SK-N-SH (cell line): ENCODE data around the gene USP19. TPM values are rescaled to one million over a fixed set of nuclear protein-coding genes. Genes with fewer than 3 reads are reported as not detected.

Experiments used
- CTCF ChIA-PET: fragments of 300-600, 350-600 bp; formaldehyde crosslinking; extraction: SDS; loops from one replicate; lab custom pipeline; 2021; lab: Yijun Ruan, JAX
- POLR2A ChIA-PET: fragments of 350-600 bp; sonication (Branson Sonifier 250); formaldehyde crosslinking; extraction: SDS; loops from one replicate; lab custom pipeline; 2020; ENCODE audit warnings: antibody characterized with exemption, inconsistent platforms; lab: Yijun Ruan, JAX
- DNase-seq: peaks from one replicate; pipeline ENCODE4 v3.0.0; 2012
- H2AFZ ChIP-seq: fragments of 200-600 bp; sonication (generic); 2 replicates; pipeline ENCODE4 v1.8.1; 2016; ENCODE audit warnings: antibody characterized with exemption, mild to moderate bottlenecking, low read depth
- H3F3A ChIP-seq: fragments of 200-600 bp; sonication (generic); replicated peaks from 2 replicates; pipeline ENCODE3; 2016; ENCODE audit warnings: antibody characterized with exemption, mild to moderate bottlenecking; ENCODE audit not compliant: insufficient read depth
- H3K27ac ChIP-seq, 2 experiments: fragments of 200-500 bp in 1 of 2; fragments of 200-600 bp in 1 of 2; sonication (Bioruptor generic) in 1 of 2; sonication (generic), shearing (Covaris generic) in 1 of 2; 2 replicates each; pipeline versions ENCODE4 v1.5.1 to v1.6.1; 2014 to 2016; ENCODE audit warnings: low read depth in 2 of 2, inconsistent platforms in 1 of 2, low read length in 1 of 2, mild to moderate bottlenecking in 1 of 2, mixed read lengths in 1 of 2
- H3K27me3 ChIP-seq: fragments of 200-600 bp; sonication (generic), shearing (Covaris generic); 2 replicates; pipeline ENCODE4 v1.6.1; 2016; ENCODE audit warnings: mixed run types; ENCODE audit not compliant: insufficient read depth
- H3K36me3 ChIP-seq, 2 experiments: fragments of 200-500 bp in 1 of 2; fragments of 200-600 bp in 1 of 2; sonication (Bioruptor generic) in 1 of 2; sonication (generic) in 1 of 2; replicated peaks in 1 of 2; 2 replicates each; pipeline versions ENCODE3 to v1.5.1; 2014 to 2016; ENCODE audit warnings: low read length in 1 of 2, mild to moderate bottlenecking in 1 of 2; ENCODE audit not compliant: insufficient read depth in 2 of 2, control insufficient read depth in 1 of 2
- H3K4me1 ChIP-seq, 2 experiments: fragments of 200-500 bp in 1 of 2; fragments of 200-600 bp in 1 of 2; sonication (Bioruptor generic) in 1 of 2; sonication (generic), shearing (Covaris generic) in 1 of 2; 2 replicates each; pipeline versions ENCODE4 v1.5.1 to v1.6.1; 2014 to 2016; ENCODE audit warnings: low read depth in 1 of 2, low read length in 1 of 2, mixed run types in 1 of 2; ENCODE audit not compliant: insufficient read depth in 2 of 2, control insufficient read depth in 1 of 2
- H3K4me2 ChIP-seq: fragments of 200-600 bp; sonication (generic), shearing (Covaris generic); 2 replicates; pipeline ENCODE4 v1.6.1; 2017; ENCODE audit warnings: mixed run types
- H3K4me3 ChIP-seq, 2 experiments: fragments of 200-500 bp in 1 of 2; fragments of 200-600 bp in 1 of 2; sonication (Bioruptor generic) in 1 of 2; sonication (generic), shearing (Covaris generic) in 1 of 2; 2 replicates each; pipeline versions ENCODE4 v1.5.1 to v1.8.1; 2014 to 2016; ENCODE audit warnings: low read depth in 2 of 2, inconsistent platforms in 1 of 2, low read length in 1 of 2, mild to moderate bottlenecking in 1 of 2, mixed read lengths in 1 of 2, moderate library complexity in 1 of 2
- H3K79me2 ChIP-seq: fragments of 200-600 bp; sonication (generic); 2 replicates; pipeline ENCODE4 v1.8.1; 2017; ENCODE audit warnings: mild to moderate bottlenecking; ENCODE audit not compliant: insufficient read depth
- H3K9ac ChIP-seq: fragments of 200-600 bp; sonication (generic); 2 replicates; pipeline ENCODE4 v1.6.1; 2017; ENCODE audit warnings: mixed run types
- H3K9me2 ChIP-seq: fragments of 200-600 bp; sonication (generic); 2 replicates; pipeline ENCODE4 v1.6.1; 2017; ENCODE audit warnings: mixed run types
- H3K9me3 ChIP-seq: fragments of 200-600 bp; sonication (generic); 2 replicates; pipeline ENCODE4 v1.6.1; 2017; ENCODE audit warnings: mixed run types, mild to moderate bottlenecking, moderate library complexity
- H4K20me1 ChIP-seq: fragments of 200-600 bp; sonication (generic); 2 replicates; pipeline ENCODE4 v1.6.1; 2017; ENCODE audit warnings: mild to moderate bottlenecking, mixed run types; ENCODE audit not compliant: insufficient read depth
- CHD2 ChIP-seq: fragments of 150-350 bp; IDR thresholded peaks from 2 replicates; pipeline ENCODE4 v1.6.1; 2018; ENCODE audit warnings: low read length; ENCODE audit not compliant: partially characterized antibody
- CTCF ChIP-seq: fragments of 200-600 bp; sonication (generic); IDR thresholded peaks from 2 replicates; pipeline ENCODE4 v1.6.1; 2017; ENCODE audit warnings: antibody characterized with exemption, mild to moderate bottlenecking, moderate library complexity
- ELF1 ChIP-seq: IDR thresholded peaks from 2 replicates; pipeline ENCODE4 v1.4.0; 2012
- FOSL2 ChIP-seq: IDR thresholded peaks from 2 replicates; pipeline ENCODE4 v1.4.0; 2012; ENCODE audit warnings: low read depth, mild to moderate bottlenecking, moderate library complexity, borderline replicate concordance
- GATA2 ChIP-seq: sonication (generic); formaldehyde crosslinking; IDR thresholded peaks from 2 replicates; pipeline ENCODE4 v1.5.0; 2020; ENCODE audit warnings: mild to moderate bottlenecking, missing genetic modification reagents
- MEF2A ChIP-seq: IDR thresholded peaks from 2 replicates; pipeline ENCODE4 v1.4.0; 2012; ENCODE audit warnings: low read depth, borderline replicate concordance
- PBX3 ChIP-seq: IDR thresholded peaks from 2 replicates; pipeline ENCODE4; 2012
- RAD21 ChIP-seq: IDR thresholded peaks from 2 replicates; pipeline ENCODE4 v1.6.1; 2012; ENCODE audit warnings: mild to moderate bottlenecking, low read length
- REST ChIP-seq: IDR thresholded peaks from 2 replicates; pipeline ENCODE4 v1.6.1; 2012; ENCODE audit warnings: mild to moderate bottlenecking, low read depth, low read length, moderate library complexity
- RXRA ChIP-seq: IDR thresholded peaks from 2 replicates; pipeline ENCODE4 v1.4.0; 2012; ENCODE audit warnings: low read depth, mild to moderate bottlenecking, borderline replicate concordance
- SMC3 ChIP-seq: IDR thresholded peaks from 2 replicates; pipeline ENCODE4 v1.6.1; 2012; ENCODE audit warnings: low read depth, low read length, improper control_type of control experiment
- TAF1 ChIP-seq: IDR thresholded peaks from 2 replicates; pipeline ENCODE4 v1.6.1; 2012; ENCODE audit warnings: low read depth, mild to moderate bottlenecking, low read length, moderate library complexity, borderline replicate concordance
- TCF12 ChIP-seq: IDR thresholded peaks from 2 replicates; pipeline ENCODE4 v1.4.0; 2012
- USF1 ChIP-seq: IDR thresholded peaks from 2 replicates; pipeline ENCODE4 v1.4.0; 2012; ENCODE audit warnings: low read depth, borderline replicate concordance
- WGBS: methylation state at CpG from one replicate; pipeline ENCODE4 v1.1.6; 2017; ENCODE audit warnings: low lambda C conversion rate; 5-methylcytosine and 5-hydroxymethylcytosine counted together
- polyA plus RNA-seq, 3 experiments: library from polyadenylated mRNA; depleted of rRNA; stranded (reverse); fragments of >200 nt; gene quantifications; 2 replicates each; pipeline ENCODE4 v1.2.3, GENCODE V29; 2012

The USP19 gene
- polyA plus RNA-seq, 1 of the 3 experiments (the other 2 are of a cell fraction), result 75.6 TPM

GRCh38 chr3:49131040-49131439, 10.4 kb upstream of the USP19 start:
- no peak for TF ChIP-seq CHD2
- no peak for TF ChIP-seq SMC3
- no peak for TF ChIP-seq ELF1
- no peak for TF ChIP-seq USF1
- no peak for TF ChIP-seq RXRA
- TF ChIP-seq TCF12, result no peak
- no peak for TF ChIP-seq MEF2A
- no peak for TF ChIP-seq GATA2 (CRISPR knock-in tag)
- no peak for TF ChIP-seq FOSL2
- TF ChIP-seq REST, result no peak
- Histone ChIP-seq H3K4me3 (no peak overlapping the region), H3K9ac (0 out of 2 replicates have a peak overlapping the region, but pooled peaks have one; percentile 75)

GRCh38 chr3:49124991-49125670, 4.5 kb upstream of the USP19 start:
- Histone ChIP-seq H3K27me3 (no peaks in the 10 kb centered on the region), H2AFZ (no peak overlapping the region), H3K4me2 (no peak overlapping the region), H3K27ac (no peak overlapping the region), H3K9me2 (no peaks in the 10 kb centered on the region), H3K36me3 (peaks cover 19 to 66% of the 10 kb centered on the region in 2 experiments), H3K9ac (no peak overlapping the region), H3K79me2 (peaks cover 12% of the 10 kb centered on the region; the same call in 1 of the 2 replicates), H3K9me3 (no peaks in the 10 kb centered on the region), H3F3A (peaks cover 26% of the 10 kb centered on the region), H3K4me1 (peaks cover 0 to 6% of the 10 kb centered on the region in 2 experiments; a peak in 1 of 4 replicates), H3K4me3 (no peak overlapping the region), H4K20me1 (no peaks in the 10 kb centered on the region)
- ChIA-PET CTCF (no interaction called here), POLR2A (no interaction called here)
- DNase-seq, result no peak
- TF ChIP-seq PBX3 (no peak), RAD21 (peak; percentile 14; the same call in 1 of the 2 replicates), ELF1 (no peak), TAF1 (no peak), CTCF (peak; percentile 25)
- 77% methylated on average over 8 of the region's 14 CpGs for WGBS

More at GRCh38 chr3:49131040-49131439, 10.4 kb upstream of the USP19 start:
- H3K27me3 ChIP-seq, result no peaks in the 10 kb centered on the region
- peaks cover 37% of the 10 kb centered on the region for H3K79me2 ChIP-seq
- no peaks in the 10 kb centered on the region for H3K9me2 ChIP-seq
- 93% methylated on average over 11 of the region's 12 CpGs for WGBS
- peaks cover 0 to 18% of the 10 kb centered on the region in 2 experiments; a peak in 1 of 4 replicates for H3K4me1 ChIP-seq
- H3F3A ChIP-seq, result no peaks in the 10 kb centered on the region
- ChIA-PET CTCF (interaction anchor here (0.9 to 5.4 kb wide), 6 partner anchors 11 to 319 kb away, joined by 3 to 26 read pairs (median 6); partner anchors contain the start of genes KLHDC8B, NDUFAF3 and USP19), POLR2A (no interaction called here)
- H3K27ac ChIP-seq, result no peak overlapping the region
- H2AFZ ChIP-seq, result no peak overlapping the region
- DNase-seq, result no peak
- no peaks in the 10 kb centered on the region for H3K9me3 ChIP-seq
- H3K4me2 ChIP-seq, result peak overlapping the region; percentile 100
- no peaks in the 10 kb centered on the region for H4K20me1 ChIP-seq
- H3K36me3 ChIP-seq, result peaks cover 11 to 27% of the 10 kb centered on the region in 2 experiments
